HG02943 (cell line): ENCODE measurements around the gene PCDHGA1.

ENCODE experiments used
- ATAC-seq: cut with Tn5 transposase; IDR thresholded peaks from one replicate; pipeline ENCODE4 v1.9.1; 2021; ENCODE audit warnings: mild to moderate bottlenecking, low read depth, moderate library complexity; ENCODE audit not compliant: unreplicated experiment

PCDHGA1 gene

GRCh38 chr5:141510160-141510559 is 179.8 kb downstream of the PCDHGA1 start:
- ATAC-seq, result no peak

GRCh38 chr5:141510850-141511601 is 180.7 kb downstream of the PCDHGA1 start:
- no peak for ATAC-seq

DNA sequence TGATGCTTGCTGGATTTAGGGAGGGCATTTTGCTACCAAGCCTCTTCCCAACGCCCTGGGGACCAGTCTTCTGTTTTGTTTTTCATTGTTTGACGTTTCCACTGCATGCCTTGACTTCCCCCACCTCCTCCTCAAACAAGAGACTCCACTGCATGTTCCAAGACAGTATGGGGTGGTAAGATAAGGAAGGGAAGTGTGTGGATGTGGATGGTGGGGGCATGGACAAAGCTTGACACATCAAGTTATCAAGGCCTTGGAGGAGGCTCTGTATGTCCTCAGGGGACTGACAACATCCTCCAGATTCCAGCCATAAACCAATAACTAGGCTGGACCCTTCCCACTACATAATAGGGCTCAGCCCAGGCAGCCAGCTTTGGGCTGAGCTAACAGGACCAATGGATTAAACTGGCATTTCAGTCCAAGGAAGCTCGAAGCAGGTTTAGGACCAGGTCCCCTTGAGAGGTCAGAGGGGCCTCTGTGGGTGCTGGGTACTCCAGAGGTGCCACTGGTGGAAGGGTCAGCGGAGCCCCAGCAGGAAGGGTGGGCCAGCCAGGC is 181.5 kb downstream of the PCDHGA1 start:
- no peak for ATAC-seq

DNA sequence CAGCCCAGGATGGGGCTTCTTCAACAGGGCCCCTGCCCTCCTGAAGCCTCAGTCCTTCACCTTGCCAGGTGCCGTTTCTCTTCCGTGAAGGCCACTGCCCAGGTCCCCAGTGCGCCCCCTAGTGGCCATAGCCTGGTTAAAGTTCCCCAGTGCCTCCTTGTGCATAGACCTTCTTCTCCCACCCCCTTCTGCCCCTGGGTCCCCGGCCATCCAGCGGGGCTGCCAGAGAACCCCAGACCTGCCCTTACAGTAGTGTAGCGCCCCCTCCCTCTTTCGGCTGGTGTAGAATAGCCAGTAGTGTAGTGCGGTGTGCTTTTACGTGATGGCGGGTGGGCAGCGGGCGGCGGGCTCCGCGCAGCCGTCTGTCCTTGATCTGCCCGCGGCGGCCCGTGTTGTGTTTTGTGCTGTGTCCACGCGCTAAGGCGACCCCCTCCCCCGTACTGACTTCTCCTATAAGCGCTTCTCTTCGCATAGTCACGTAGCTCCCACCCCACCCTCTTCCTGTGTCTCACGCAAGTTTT is 182.1 kb downstream of the PCDHGA1 start:
- no peak for ATAC-seq

GRCh38 chr5:141512911-141513626 is 182.8 kb downstream of the PCDHGA1 start:
- no peak for ATAC-seq

GRCh38 chr5:141513627-141514329 is 183.5 kb downstream of the PCDHGA1 start:
- ATAC-seq, result no peak

DNA sequence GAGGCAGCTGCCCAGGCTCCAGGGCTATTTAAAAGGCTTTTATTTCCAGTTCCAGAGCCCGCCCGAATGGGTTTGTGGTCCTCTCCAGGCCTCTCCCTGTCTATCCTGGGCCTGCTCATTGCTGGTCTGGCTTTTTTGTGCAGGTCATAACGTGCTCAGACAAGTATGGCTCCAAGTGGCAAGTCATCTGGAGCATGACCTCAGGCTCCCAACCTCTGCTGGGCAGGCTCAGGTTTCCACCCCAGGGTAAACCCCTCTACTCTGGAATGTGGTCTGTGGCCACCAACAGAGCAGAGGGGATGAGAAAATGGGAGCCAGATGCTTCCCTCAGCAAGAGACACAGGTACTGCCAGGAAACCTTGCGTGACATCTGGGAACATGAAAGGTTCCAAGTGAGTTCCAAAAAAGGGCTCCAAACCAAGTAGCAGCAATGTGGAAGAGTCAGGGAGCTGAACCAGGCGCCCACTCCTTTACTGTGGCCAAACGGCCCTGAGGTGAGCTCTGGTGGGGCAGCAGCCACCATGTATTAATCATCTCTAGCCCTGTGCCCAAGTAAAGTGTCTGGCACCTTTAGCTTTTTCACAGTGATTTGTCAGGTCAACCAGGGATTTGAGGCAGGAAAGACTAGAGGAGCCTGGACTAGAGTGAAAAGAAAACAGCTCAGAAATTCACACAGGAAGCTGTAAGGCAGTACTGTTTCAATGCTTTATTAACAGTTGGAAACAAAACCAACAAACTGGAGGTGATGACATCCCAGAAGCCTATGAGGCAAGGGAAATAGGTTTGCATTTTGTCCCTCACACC is 184.2 kb downstream of the PCDHGA1 start:
- no peak for ATAC-seq

- no peak for ATAC-seq
Measured at GRCh38 chr5:141515141-141515540, 184.8 kb downstream of the PCDHGA1 start.

DNA sequence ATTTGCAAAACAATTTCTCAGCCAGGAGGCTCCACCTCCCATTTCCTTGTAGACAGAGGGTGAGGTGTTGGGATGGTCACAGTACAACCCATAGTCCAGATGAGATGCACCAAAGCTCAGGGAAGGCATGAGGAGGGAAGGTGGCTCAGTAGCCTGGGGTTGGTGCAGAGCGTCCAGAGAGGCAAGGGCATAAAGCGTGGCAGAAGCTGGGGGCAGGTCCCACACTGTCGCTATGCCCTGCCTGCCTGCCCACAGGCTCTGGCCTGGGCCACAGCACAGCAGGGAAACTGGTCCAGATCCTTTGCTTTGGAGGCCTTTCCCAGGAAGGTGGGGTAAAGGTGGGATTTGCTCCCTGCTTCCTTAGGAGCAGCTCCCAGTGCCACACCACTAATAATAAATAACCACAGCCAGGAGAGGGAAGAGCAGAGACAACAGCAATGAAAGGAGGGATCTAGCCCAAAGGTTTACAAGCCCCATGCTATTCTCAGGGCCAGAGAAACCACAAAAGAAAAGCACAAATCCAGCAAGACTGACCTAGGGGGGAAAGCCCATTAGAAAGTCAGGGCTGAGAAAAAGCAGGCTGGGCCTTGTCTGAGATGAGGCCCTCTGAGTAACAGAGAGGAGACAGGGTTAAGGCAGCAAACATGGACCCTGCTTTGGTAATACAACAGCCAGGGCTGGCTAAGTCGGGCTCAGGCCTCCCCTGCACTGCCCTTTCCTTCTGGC is 185.8 kb downstream of the PCDHGA1 start:
- ATAC-seq, result no peak

DNA sequence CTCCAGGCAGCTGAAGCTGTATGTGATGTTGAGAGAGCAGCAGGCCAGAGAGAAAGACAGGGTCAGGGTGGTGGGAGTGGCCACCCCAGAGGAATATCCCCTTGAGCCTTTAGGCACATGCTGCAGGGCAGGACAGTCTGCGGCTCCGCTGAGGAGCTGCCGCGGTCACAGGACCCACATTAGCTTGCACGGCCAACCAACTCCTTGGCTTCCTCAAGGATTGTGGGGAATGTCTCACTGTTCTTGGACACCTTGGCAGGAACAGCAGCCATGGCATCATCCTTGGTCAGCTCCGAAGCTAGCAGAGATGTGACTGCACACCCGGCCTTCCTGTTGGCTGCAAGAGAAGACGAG is 186.3 kb downstream of the PCDHGA1 start:
- ATAC-seq, result no peak

DNA sequence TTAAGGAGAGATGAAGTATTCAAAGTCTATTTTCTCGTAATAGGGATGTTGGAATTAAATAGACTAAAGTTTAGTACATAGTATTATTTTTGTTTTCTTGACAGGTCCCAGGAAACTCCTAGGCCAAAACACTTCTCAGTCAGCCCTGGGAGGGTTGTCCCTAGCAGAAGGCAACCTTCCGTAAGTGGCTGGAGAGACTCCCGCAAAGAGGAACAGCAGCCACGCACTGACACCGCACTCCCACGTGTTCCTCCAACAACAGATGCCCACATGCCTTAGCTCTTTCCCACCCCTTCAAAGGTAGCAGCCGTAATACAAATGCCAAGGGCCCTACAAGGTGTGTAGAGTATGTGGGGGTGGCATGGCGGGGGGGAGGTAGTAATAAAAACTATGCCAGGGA is 187.0 kb downstream of the PCDHGA1 start:
- no peak for ATAC-seq

GRCh38 chr5:141517880-141518617 is 187.7 kb downstream of the PCDHGA1 start:
- no peak for ATAC-seq

GRCh38 chr5:141518618-141519015 is 188.3 kb downstream of the PCDHGA1 start:
- ATAC-seq, result no peak

DNA sequence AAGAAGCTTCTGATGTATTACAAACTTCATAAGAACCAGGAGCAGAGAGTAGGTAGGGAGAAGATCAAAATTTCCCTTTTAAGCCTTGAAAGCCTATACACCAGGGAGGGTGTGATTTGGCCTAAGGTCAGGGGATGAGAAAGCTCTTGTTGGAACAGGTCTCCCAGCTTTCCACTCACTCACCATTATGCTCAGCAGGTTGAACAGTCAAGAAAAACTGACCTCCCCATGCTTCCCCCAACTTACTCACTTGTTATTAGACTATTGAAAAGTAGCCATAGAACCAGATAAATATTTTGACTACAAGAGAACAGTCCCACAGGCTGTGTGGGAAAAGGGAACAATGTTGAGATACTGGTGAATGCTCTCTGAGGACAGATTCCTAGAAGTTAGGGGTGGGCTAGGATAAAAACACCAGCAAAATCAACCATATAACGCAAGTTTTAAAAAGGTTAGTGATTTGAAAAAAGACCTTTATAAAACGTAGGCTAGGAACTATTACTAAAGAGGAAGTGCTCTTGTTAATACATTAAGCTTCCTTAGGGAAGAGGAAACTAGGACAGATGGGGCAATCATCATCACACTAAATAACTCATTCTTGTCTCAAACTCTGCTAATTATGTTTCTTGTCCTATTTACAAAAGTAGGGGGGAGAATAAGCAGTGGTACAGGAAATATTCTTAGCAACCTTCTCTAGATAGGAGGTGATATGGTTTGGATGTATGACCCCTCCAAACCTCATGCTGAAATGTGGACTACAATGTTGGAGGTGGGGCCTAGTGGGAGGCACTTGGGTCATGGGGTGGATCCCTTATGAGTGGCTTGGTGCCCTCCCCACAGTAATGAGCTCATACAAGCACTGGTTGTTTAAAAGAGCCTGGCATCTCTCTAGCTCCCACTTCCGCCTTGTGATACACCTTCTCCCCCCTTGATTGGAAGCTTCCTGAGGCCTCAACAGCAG is 189.6 kb downstream of the PCDHGA1 start:
- ATAC-seq, result no peak

DNA sequence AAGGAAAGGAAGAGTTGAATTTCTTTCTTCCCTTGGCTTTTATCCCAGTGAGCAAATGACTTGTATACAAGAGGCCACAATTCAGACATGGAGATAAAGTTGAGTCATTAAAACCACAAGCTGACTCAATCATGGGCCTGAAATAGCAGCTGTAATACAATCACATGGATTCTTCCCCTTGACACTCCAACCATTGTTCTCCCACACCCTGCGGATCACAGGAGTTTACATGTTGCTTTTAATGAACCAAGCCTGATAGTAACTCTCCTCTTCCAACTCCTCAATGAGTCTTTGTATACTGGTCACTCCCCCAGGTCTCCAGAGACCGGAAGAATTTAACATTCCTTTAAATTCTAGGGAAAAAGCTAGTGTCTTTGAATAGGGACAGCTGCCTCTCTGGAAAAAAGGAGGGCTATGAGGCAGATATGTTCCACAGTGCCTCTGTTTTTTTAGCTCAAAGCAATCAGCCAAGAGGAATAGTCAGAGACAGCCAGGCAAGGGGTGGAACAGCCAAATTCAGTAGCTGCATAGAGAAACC is 191.0 kb downstream of the PCDHGA1 start:
- no peak for ATAC-seq

DNA sequence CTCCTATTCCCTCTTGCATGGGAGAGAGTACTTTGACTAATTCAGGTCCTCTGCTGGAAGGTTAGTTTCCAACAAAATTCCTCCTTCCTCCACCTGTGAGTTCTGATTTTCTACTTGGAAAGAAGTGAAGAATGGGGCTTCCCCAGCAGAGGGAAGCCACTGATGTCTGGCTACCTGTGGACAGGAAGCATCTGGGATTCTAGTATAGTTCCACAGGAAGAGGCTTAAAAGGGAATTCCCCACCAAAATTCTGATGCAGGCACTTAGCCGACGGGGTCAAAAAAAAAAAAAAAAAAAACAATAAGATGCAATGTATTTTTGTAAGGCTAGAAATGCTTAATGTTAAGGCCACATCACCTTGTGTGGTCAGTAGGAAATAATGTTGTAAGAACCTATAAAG is 192.0 kb downstream of the PCDHGA1 start:
- no peak for ATAC-seq

- ATAC-seq, result no peak
Measured at GRCh38 chr5:141523991-141524390, 193.7 kb downstream of the PCDHGA1 start.
